SK-N-SH (cell line): ENCODE data around the gene RAPH1. TPM values are rescaled to one million over a fixed set of nuclear protein-coding genes. Genes with fewer than 3 reads are reported as not detected.
A peak's percentile ranks its signal among the peaks of the same experiment; 100 is the strongest.

Source experiments
- CTCF ChIA-PET: fragments of 300-600, 350-600 bp; formaldehyde crosslinking; extraction: SDS; loops from one replicate; lab custom pipeline; 2021; lab: Yijun Ruan, JAX
- POLR2A ChIA-PET: fragments of 350-600 bp; sonication (Branson Sonifier 250); formaldehyde crosslinking; extraction: SDS; loops from one replicate; lab custom pipeline; 2020; ENCODE audit warnings: antibody characterized with exemption, inconsistent platforms; lab: Yijun Ruan, JAX
- DNase-seq: peaks from one replicate; pipeline ENCODE4 v3.0.0; 2012
- H2AFZ ChIP-seq: fragments of 200-600 bp; sonication (generic); 2 replicates; pipeline ENCODE4 v1.8.1; 2016; ENCODE audit warnings: antibody characterized with exemption, mild to moderate bottlenecking, low read depth
- H3F3A ChIP-seq: fragments of 200-600 bp; sonication (generic); replicated peaks from 2 replicates; pipeline ENCODE3; 2016; ENCODE audit warnings: antibody characterized with exemption, mild to moderate bottlenecking; ENCODE audit not compliant: insufficient read depth
- H3K27ac ChIP-seq, 2 experiments: fragments of 200-500 bp in 1 of 2; fragments of 200-600 bp in 1 of 2; sonication (Bioruptor generic) in 1 of 2; sonication (generic), shearing (Covaris generic) in 1 of 2; 2 replicates each; pipeline versions ENCODE4 v1.5.1 to v1.6.1; 2014 to 2016; ENCODE audit warnings: low read depth in 2 of 2, inconsistent platforms in 1 of 2, low read length in 1 of 2, mild to moderate bottlenecking in 1 of 2, mixed read lengths in 1 of 2
- H3K27me3 ChIP-seq: fragments of 200-600 bp; sonication (generic), shearing (Covaris generic); 2 replicates; pipeline ENCODE4 v1.6.1; 2016; ENCODE audit warnings: mixed run types; ENCODE audit not compliant: insufficient read depth
- H3K36me3 ChIP-seq, 2 experiments: fragments of 200-500 bp in 1 of 2; fragments of 200-600 bp in 1 of 2; sonication (Bioruptor generic) in 1 of 2; sonication (generic) in 1 of 2; replicated peaks in 1 of 2; 2 replicates each; pipeline versions ENCODE3 to v1.5.1; 2014 to 2016; ENCODE audit warnings: low read length in 1 of 2, mild to moderate bottlenecking in 1 of 2; ENCODE audit not compliant: insufficient read depth in 2 of 2, control insufficient read depth in 1 of 2
- H3K4me1 ChIP-seq, 2 experiments: fragments of 200-500 bp in 1 of 2; fragments of 200-600 bp in 1 of 2; sonication (Bioruptor generic) in 1 of 2; sonication (generic), shearing (Covaris generic) in 1 of 2; 2 replicates each; pipeline versions ENCODE4 v1.5.1 to v1.6.1; 2014 to 2016; ENCODE audit warnings: low read depth in 1 of 2, low read length in 1 of 2, mixed run types in 1 of 2; ENCODE audit not compliant: insufficient read depth in 2 of 2, control insufficient read depth in 1 of 2
- H3K4me2 ChIP-seq: fragments of 200-600 bp; sonication (generic), shearing (Covaris generic); 2 replicates; pipeline ENCODE4 v1.6.1; 2017; ENCODE audit warnings: mixed run types
- H3K4me3 ChIP-seq, 2 experiments: fragments of 200-500 bp in 1 of 2; fragments of 200-600 bp in 1 of 2; sonication (Bioruptor generic) in 1 of 2; sonication (generic), shearing (Covaris generic) in 1 of 2; 2 replicates each; pipeline versions ENCODE4 v1.5.1 to v1.8.1; 2014 to 2016; ENCODE audit warnings: low read depth in 2 of 2, inconsistent platforms in 1 of 2, low read length in 1 of 2, mild to moderate bottlenecking in 1 of 2, mixed read lengths in 1 of 2, moderate library complexity in 1 of 2
- H3K79me2 ChIP-seq: fragments of 200-600 bp; sonication (generic); 2 replicates; pipeline ENCODE4 v1.8.1; 2017; ENCODE audit warnings: mild to moderate bottlenecking; ENCODE audit not compliant: insufficient read depth
- H3K9ac ChIP-seq: fragments of 200-600 bp; sonication (generic); 2 replicates; pipeline ENCODE4 v1.6.1; 2017; ENCODE audit warnings: mixed run types
- H3K9me2 ChIP-seq: fragments of 200-600 bp; sonication (generic); 2 replicates; pipeline ENCODE4 v1.6.1; 2017; ENCODE audit warnings: mixed run types
- H3K9me3 ChIP-seq: fragments of 200-600 bp; sonication (generic); 2 replicates; pipeline ENCODE4 v1.6.1; 2017; ENCODE audit warnings: mixed run types, mild to moderate bottlenecking, moderate library complexity
- H4K20me1 ChIP-seq: fragments of 200-600 bp; sonication (generic); 2 replicates; pipeline ENCODE4 v1.6.1; 2017; ENCODE audit warnings: mild to moderate bottlenecking, mixed run types; ENCODE audit not compliant: insufficient read depth
- EP300 ChIP-seq, 2 experiments: IDR thresholded peaks; 2 replicates each; pipeline versions ENCODE4 v1.4.0 to v1.6.1; 2012; ENCODE audit warnings: borderline replicate concordance in 1 of 2, low read depth in 1 of 2, low read length in 1 of 2
- EZH2phosphoT487 ChIP-seq: fragments of 200-600 bp; sonication (generic); IDR thresholded peaks from 2 replicates; pipeline ENCODE4 v1.6.1; 2017; ENCODE audit warnings: low read depth, mixed run types, mild to moderate bottlenecking, antibody characterized with exemption, moderate library complexity, borderline replicate concordance
- FOSL2 ChIP-seq: IDR thresholded peaks from 2 replicates; pipeline ENCODE4 v1.4.0; 2012; ENCODE audit warnings: low read depth, mild to moderate bottlenecking, moderate library complexity, borderline replicate concordance
- FOXJ3 ChIP-seq: sonication (generic); formaldehyde crosslinking; IDR thresholded peaks from 2 replicates; pipeline ENCODE4 v1.5.1; 2020; ENCODE audit warnings: mild to moderate bottlenecking, missing genetic modification reagents
- FOXM1 ChIP-seq: IDR thresholded peaks from 2 replicates; pipeline ENCODE4 v1.4.0; 2012; ENCODE audit warnings: low read depth, mild to moderate bottlenecking
- GATA2 ChIP-seq: sonication (generic); formaldehyde crosslinking; IDR thresholded peaks from 2 replicates; pipeline ENCODE4 v1.5.0; 2020; ENCODE audit warnings: mild to moderate bottlenecking, missing genetic modification reagents
- IRF3 ChIP-seq: fragments of 150-350 bp; IDR thresholded peaks from 2 replicates; pipeline ENCODE4 v1.6.1; 2016; ENCODE audit warnings: mild to moderate bottlenecking, low read depth, low read length
- JUND ChIP-seq: IDR thresholded peaks from 2 replicates; pipeline ENCODE4 v1.4.0; 2012
- MAX ChIP-seq: IDR thresholded peaks from 2 replicates; pipeline ENCODE4 v1.4.0; 2012; ENCODE audit warnings: low read depth
- NFIC ChIP-seq: IDR thresholded peaks from 2 replicates; pipeline ENCODE4 v1.4.0; 2012; ENCODE audit warnings: borderline replicate concordance
- PBX3 ChIP-seq: IDR thresholded peaks from 2 replicates; pipeline ENCODE4; 2012
- RAD21 ChIP-seq: IDR thresholded peaks from 2 replicates; pipeline ENCODE4 v1.6.1; 2012; ENCODE audit warnings: mild to moderate bottlenecking, low read length
- RCOR1 ChIP-seq: fragments of 150-350 bp; IDR thresholded peaks from 2 replicates; pipeline ENCODE4 v1.6.1; 2017; ENCODE audit warnings: antibody characterized with exemption, low read length
- RFX5 ChIP-seq: IDR thresholded peaks from 2 replicates; pipeline ENCODE4 v1.6.1; 2012; ENCODE audit warnings: mild to moderate bottlenecking, improper control_type of control experiment, low read length
- TAF1 ChIP-seq: IDR thresholded peaks from 2 replicates; pipeline ENCODE4 v1.6.1; 2012; ENCODE audit warnings: low read depth, mild to moderate bottlenecking, low read length, moderate library complexity, borderline replicate concordance
- TCF12 ChIP-seq: IDR thresholded peaks from 2 replicates; pipeline ENCODE4 v1.4.0; 2012
- WGBS: methylation state at CpG from one replicate; pipeline ENCODE4 v1.1.6; 2017; ENCODE audit warnings: low lambda C conversion rate; 5-methylcytosine and 5-hydroxymethylcytosine counted together
- polyA plus RNA-seq, 3 experiments: library from polyadenylated mRNA; depleted of rRNA; stranded (reverse); fragments of >200 nt; gene quantifications; 2 replicates each; pipeline ENCODE4 v1.2.3, GENCODE V29; 2012

Gene RAPH1
- polyA plus RNA-seq, 1 of the 3 experiments (the other 2 are of a cell fraction) = 6.7 TPM

- H4K20me1 ChIP-seq = peaks cover 37% of the 10 kb centered on the region
- no peak for DNase-seq
- POLR2A ChIA-PET = interaction anchor here (1.2 kb wide), 1 partner anchor 40 kb away, joined by 3 read pairs; no protein-coding TSS in a partner anchor
Measured at GRCh38 chr2:203361922-203362321, 173.2 kb downstream of the RAPH1 start.

GRCh38 chr2:203361495-203361894 is 173.6 kb downstream of the RAPH1 start:
- Histone ChIP-seq H3K4me2 (no peak overlapping the region), H3K9ac (no peak overlapping the region), H3K27ac (peak overlapping the region in 1 of 2 experiments; percentile 21; a peak in 1 of 4 replicates), H3K9me2 (no peaks in the 10 kb centered on the region), H3F3A (peaks cover 13% of the 10 kb centered on the region), H4K20me1 (peaks cover 37% of the 10 kb centered on the region), H3K4me3 (no peak overlapping the region), H2AFZ (no peak overlapping the region), H3K79me2 (peaks cover 93% of the 10 kb centered on the region), H3K27me3 (no peaks in the 10 kb centered on the region), H3K9me3 (no peaks in the 10 kb centered on the region), H3K4me1 (no peaks in the 10 kb centered on the region), H3K36me3 (peaks cover 0 to 15% of the 10 kb centered on the region in 2 experiments)
- POLR2A ChIA-PET = no interaction called here
- DNase-seq = no peak
- CTCF ChIA-PET = no interaction called here
- WGBS = 64% methylated on average over 2 of the region's 2 CpGs
- TF ChIP-seq EP300 (IDR thresholded peaks at IDR 0.05; ENCODE audit: borderline replicate concordance in 1 of 2, low read depth in 1 of 2, low read length in 1 of 2) (no peak), RCOR1 (no peak), JUND (no peak), TAF1 (no peak), EZH2phosphoT487 (no peak), IRF3 (no peak), PBX3 (no peak), FOXJ3 (CRISPR knock-in tag) (no peak), RFX5 (no peak), RAD21 (no peak), NFIC (no peak), GATA2 (no peak)
- TF ChIP-seq, all 33 proteins: peak for 0

More at GRCh38 chr2:203361922-203362321, 173.2 kb downstream of the RAPH1 start:
- Histone ChIP-seq H3K4me3 (no peak overlapping the region), H3K27me3 (no peaks in the 10 kb centered on the region), H3F3A (peaks cover 13% of the 10 kb centered on the region), H3K27ac (peak overlapping the region in 1 of 2 experiments; percentile 21; a peak in 1 of 4 replicates), H3K9me2 (no peaks in the 10 kb centered on the region)
- TF ChIP-seq RCOR1 (no peak), EZH2phosphoT487 (no peak), FOXM1 (no peak), RFX5 (no peak), MAX (no peak), JUND (no peak), TCF12 (no peak), RAD21 (no peak), FOSL2 (no peak)
- TF ChIP-seq, all 33 proteins: peak for 0
- Histone ChIP-seq H3K79me2 (peaks cover 93% of the 10 kb centered on the region), H3K4me2 (no peak overlapping the region), H3K36me3 (peaks cover 3 to 13% of the 10 kb centered on the region in 2 experiments), H3K9ac (no peak overlapping the region), H3K4me1 (no peaks in the 10 kb centered on the region), H2AFZ (no peak overlapping the region), H3K9me3 (no peaks in the 10 kb centered on the region)
- CTCF ChIA-PET = no interaction called here
